ENCODE measurements around the gene PTH2. TPM values are rescaled to one million over a fixed set of nuclear protein-coding genes. Genes with fewer than 3 reads are reported as not detected.
"Not testable (repeated sequence)": the region's sequence is repeated elsewhere in the genome, so short reads cannot be mapped to it uniquely, and the experiment has no call there.

Gene PTH2
- polyA plus RNA-seq, 1 donor (not counting 4 experiments of a cell fraction or from before 2014, with no cell fraction given), result not detected

DNA sequence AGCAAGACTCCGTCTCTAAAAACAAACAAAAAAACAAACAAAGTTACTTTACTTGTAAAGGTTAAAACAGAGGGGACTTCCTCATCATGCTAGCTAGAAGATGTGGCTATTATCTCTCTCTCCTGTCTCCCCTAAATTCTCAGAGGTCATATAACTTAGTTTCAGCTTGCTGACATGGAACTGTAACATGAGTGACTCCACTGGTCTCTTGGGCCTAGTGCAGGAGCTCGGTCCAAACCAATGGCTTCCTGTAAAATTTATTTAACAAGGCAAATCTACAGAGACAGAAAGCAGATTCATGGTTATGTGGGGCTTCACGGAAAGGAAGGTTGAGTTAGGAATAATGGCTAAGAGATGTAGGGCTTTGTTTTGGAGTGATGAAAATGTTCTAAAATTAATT lies 44.7 kb downstream of the PTH2 start:
- Histone ChIP-seq H3K4me3 (ENCODE audit: control insufficient read depth in 2 of 3, extremely low read depth in 1 of 3, insufficient read depth in 2 of 3, low read depth in 1 of 3, low read length in 3 of 3) (no peak overlapping the region), H3K9me3 (ENCODE audit: control insufficient read depth, low read depth, low read length) (no peaks in the 10 kb centered on the region), H3K79me2 (ENCODE audit: control insufficient read depth, insufficient read depth, low read length) (no peaks in the 10 kb centered on the region), H3K27ac (ENCODE audit: control insufficient read depth, insufficient read depth, low read length) (no peak overlapping the region), H3K9me1 (ENCODE audit: control insufficient read depth, extremely low read depth, insufficient read depth, low read length) (no peaks in the 10 kb centered on the region), H4K20me1 (ENCODE audit: control insufficient read depth, extremely low read depth, insufficient read depth, low read length) (no peaks in the 10 kb centered on the region), H3K9ac (ENCODE audit: control insufficient read depth, extremely low read depth, insufficient read depth, low read length) (no peak overlapping the region), H3K27me3 (ENCODE audit: control insufficient read depth, extremely low read depth, insufficient read depth, low read length) (no peaks in the 10 kb centered on the region), H3K36me3 (ENCODE audit: control insufficient read depth in 2 of 2, extremely low read depth in 1 of 2, insufficient read depth in 2 of 2, low read length in 2 of 2) (no peaks in the 10 kb centered on the region), H3K4me1 (ENCODE audit: control insufficient read depth, extremely low read depth, insufficient read depth, low read length) (no peaks in the 10 kb centered on the region), H3K4me2 (ENCODE audit: control insufficient read depth, extremely low read depth, insufficient read depth, low read depth, low read length) (no peak overlapping the region), H2AFZ (ENCODE audit: control insufficient read depth, low read length) (no peak overlapping the region)
- DNase-seq (ENCODE audit: low read depth, low spot score) (no peak), FAIRE-seq (no peak)
- TF ChIP-seq, protein P1, sequence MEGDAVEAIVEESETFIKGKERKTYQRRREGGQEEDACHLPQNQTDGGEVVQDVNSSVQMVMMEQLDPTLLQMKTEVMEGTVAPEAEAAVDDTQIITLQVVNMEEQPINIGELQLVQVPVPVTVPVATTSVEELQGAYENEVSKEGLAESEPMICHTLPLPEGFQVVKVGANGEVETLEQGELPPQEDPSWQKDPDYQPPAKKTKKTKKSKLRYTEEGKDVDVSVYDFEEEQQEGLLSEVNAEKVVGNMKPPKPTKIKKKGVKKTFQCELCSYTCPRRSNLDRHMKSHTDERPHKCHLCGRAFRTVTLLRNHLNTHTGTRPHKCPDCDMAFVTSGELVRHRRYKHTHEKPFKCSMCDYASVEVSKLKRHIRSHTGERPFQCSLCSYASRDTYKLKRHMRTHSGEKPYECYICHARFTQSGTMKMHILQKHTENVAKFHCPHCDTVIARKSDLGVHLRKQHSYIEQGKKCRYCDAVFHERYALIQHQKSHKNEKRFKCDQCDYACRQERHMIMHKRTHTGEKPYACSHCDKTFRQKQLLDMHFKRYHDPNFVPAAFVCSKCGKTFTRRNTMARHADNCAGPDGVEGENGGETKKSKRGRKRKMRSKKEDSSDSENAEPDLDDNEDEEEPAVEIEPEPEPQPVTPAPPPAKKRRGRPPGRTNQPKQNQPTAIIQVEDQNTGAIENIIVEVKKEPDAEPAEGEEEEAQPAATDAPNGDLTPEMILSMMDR (optimal IDR thresholded peaks at IDR 0.05 in 1 of 3, IDR thresholded peaks at IDR 0.05 in 1 of 3, conservative IDR thresholded peaks at IDR 0.05 in 1 of 3; ENCODE audit: extremely low read depth in 1 of 3, insufficient read depth in 2 of 3, low read length in 3 of 3), result no peak
- TF ChIP-seq EZH2 (IDR thresholded peaks at IDR 0.05; ENCODE audit: low read length), result no peak
- dilution Hi-C loops (cut with MboI; ENCODE audit: extremely low pct_ligation_motif_present, low sequenced_read_pairs), result no loop called here

DNA sequence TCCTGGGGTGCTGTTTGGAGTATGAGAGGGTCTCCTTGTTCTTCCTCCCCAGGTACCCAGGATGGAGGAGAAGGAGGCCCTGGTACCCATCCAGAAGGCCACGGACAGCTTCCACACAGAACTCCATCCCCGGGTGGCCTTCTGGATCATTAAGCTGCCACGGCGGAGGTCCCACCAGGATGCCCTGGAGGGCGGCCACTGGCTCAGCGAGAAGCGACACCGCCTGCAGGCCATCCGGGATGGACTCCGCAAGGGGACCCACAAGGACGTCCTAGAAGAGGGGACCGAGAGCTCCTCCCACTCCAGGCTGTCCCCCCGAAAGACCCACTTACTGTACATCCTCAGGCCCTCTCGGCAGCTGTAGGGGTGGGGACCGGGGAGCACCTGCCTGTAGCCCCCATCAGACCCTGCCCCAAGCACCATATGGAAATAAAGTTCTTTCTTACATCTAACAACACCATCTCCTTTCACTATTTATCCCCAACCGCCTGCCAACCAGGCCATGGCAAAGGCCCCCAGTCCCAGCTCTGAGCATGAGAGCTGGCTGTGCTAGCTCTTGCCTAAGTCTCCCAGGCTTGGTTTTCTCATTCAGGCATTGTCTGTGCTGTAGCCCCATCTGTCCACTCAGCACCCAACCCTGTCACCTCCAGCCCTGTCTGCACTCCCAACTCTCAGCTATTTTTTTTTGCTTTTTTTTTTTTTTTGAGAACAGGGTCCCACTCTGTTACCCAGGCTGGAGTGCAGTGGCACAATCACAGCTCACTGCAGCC lies 48.4 kb downstream of the PTH2 start:
- Histone ChIP-seq H3K4me1 (ENCODE audit: control insufficient read depth, extremely low read depth, insufficient read depth, low read length) (no peaks in the 10 kb centered on the region), H2AFZ (ENCODE audit: control insufficient read depth, low read length) (no peak overlapping the region), H3K4me3 (ENCODE audit: control insufficient read depth in 2 of 3, extremely low read depth in 1 of 3, insufficient read depth in 2 of 3, low read depth in 1 of 3, low read length in 3 of 3) (no peak overlapping the region), H3K9me1 (ENCODE audit: control insufficient read depth, extremely low read depth, insufficient read depth, low read length) (no peaks in the 10 kb centered on the region), H3K27me3 (ENCODE audit: control insufficient read depth, extremely low read depth, insufficient read depth, low read length) (no peaks in the 10 kb centered on the region), H3K9me3 (ENCODE audit: control insufficient read depth, low read depth, low read length) (no peaks in the 10 kb centered on the region), H3K4me2 (ENCODE audit: control insufficient read depth, extremely low read depth, insufficient read depth, low read depth, low read length) (no peak overlapping the region), H3K36me3 (ENCODE audit: control insufficient read depth in 2 of 2, extremely low read depth in 1 of 2, insufficient read depth in 2 of 2, low read length in 2 of 2) (no peaks in the 10 kb centered on the region), H3K79me2 (ENCODE audit: control insufficient read depth, insufficient read depth, low read length) (no peaks in the 10 kb centered on the region), H3K9ac (ENCODE audit: control insufficient read depth, extremely low read depth, insufficient read depth, low read length) (no peak overlapping the region), H3K27ac (ENCODE audit: control insufficient read depth, insufficient read depth, low read length) (no peak overlapping the region), H4K20me1 (ENCODE audit: control insufficient read depth, extremely low read depth, insufficient read depth, low read length) (no peaks in the 10 kb centered on the region)
- FAIRE-seq (no peak), DNase-seq (ENCODE audit: low read depth, low spot score) (no peak)
- TF ChIP-seq, protein P1 (optimal IDR thresholded peaks at IDR 0.05 in 1 of 3, IDR thresholded peaks at IDR 0.05 in 1 of 3, conservative IDR thresholded peaks at IDR 0.05 in 1 of 3; ENCODE audit: extremely low read depth in 1 of 3, insufficient read depth in 2 of 3, low read length in 3 of 3), result no peak
- no peak for TF ChIP-seq EZH2 (IDR thresholded peaks at IDR 0.05; ENCODE audit: low read length)
- dilution Hi-C loops (cut with MboI; ENCODE audit: extremely low pct_ligation_motif_present, low sequenced_read_pairs), result no loop called here

DNA sequence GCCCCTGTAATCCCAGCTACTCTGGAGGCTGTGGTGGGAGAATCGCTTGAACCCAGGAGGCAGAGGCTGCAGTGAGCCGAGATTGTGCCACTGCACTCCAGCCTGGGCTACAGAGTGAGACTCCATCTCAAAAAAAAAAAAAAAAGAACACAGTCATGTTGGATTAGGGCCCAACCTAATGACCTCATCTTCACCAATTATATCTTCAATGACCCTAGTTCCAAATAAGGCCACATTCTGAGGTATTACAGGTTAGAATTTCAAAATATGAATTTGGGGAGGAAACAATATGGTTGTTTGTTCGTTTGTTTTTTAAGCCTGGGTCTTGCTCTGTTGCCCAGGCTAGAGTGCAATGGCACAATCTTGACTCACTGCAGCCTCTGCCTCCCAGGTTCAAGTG lies 50.1 kb downstream of the PTH2 start:
- H3K27me3 ChIP-seq (ENCODE audit: control insufficient read depth, extremely low read depth, insufficient read depth, low read length); H3K9me3 ChIP-seq (ENCODE audit: control insufficient read depth, low read depth, low read length); H3K4me1 ChIP-seq (ENCODE audit: control insufficient read depth, extremely low read depth, insufficient read depth, low read length); H3K9ac ChIP-seq (ENCODE audit: control insufficient read depth, extremely low read depth, insufficient read depth, low read length); H3K36me3 ChIP-seq (ENCODE audit: control insufficient read depth in 2 of 2, extremely low read depth in 1 of 2, insufficient read depth in 2 of 2, low read length in 2 of 2); H3K27ac ChIP-seq (ENCODE audit: control insufficient read depth, insufficient read depth, low read length); FAIRE-seq; H3K4me2 ChIP-seq (ENCODE audit: control insufficient read depth, extremely low read depth, insufficient read depth, low read depth, low read length); DNase-seq (ENCODE audit: low read depth, low spot score); H3K9me1 ChIP-seq (ENCODE audit: control insufficient read depth, extremely low read depth, insufficient read depth, low read length); H4K20me1 ChIP-seq (ENCODE audit: control insufficient read depth, extremely low read depth, insufficient read depth, low read length); dilution Hi-C loops (cut with MboI; ENCODE audit: extremely low pct_ligation_motif_present, low sequenced_read_pairs); H3K79me2 ChIP-seq (ENCODE audit: control insufficient read depth, insufficient read depth, low read length); H3K4me3 ChIP-seq (ENCODE audit: control insufficient read depth in 2 of 3, extremely low read depth in 1 of 3, insufficient read depth in 2 of 3, low read depth in 1 of 3, low read length in 3 of 3); H2AFZ ChIP-seq (ENCODE audit: control insufficient read depth, low read length): not testable (repeated sequence)

Measured in keratinocyte (primary cell).